HG02970 (cell line): ENCODE results near the gene PLS3.
"Not testable (repeated sequence)": the region's sequence is repeated elsewhere in the genome, so short reads cannot be mapped to it uniquely, and the experiment has no call there.

ENCODE experiments used
- ATAC-seq: cut with Tn5 transposase; IDR thresholded peaks from one replicate; pipeline ENCODE4 v1.9.1; 2021; ENCODE audit warnings: mild to moderate bottlenecking, moderate library complexity, moderate number of reproducible peaks; ENCODE audit not compliant: unreplicated experiment, low FRiP score

Gene PLS3

DNA sequence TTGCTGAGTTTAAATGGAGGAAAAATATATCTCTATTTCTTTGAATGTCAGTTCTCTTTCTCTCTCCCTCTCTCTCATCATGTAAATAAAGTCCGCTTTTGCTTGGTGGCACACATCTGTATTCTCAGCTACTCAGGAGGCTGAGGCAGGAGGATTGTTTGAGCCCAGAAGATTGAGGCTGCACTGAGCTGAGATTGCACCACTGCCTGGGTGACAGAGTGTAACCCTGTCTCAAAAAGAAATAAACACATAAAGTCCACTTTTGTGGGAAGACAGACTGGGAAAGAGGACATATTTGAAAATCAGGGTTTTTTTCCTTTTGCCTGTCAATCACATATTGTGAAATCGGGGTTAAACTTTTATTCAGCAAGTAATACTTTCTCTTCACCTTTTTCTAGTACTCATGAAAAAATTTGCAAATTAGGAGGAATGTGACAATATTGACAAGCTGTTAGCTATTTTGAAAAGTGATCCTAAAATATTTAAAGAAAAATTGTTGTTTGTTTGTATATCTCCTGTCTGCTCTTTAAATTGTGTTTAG lies 42.6 kb downstream of the PLS3 start:
- ATAC-seq, result no peak

DNA sequence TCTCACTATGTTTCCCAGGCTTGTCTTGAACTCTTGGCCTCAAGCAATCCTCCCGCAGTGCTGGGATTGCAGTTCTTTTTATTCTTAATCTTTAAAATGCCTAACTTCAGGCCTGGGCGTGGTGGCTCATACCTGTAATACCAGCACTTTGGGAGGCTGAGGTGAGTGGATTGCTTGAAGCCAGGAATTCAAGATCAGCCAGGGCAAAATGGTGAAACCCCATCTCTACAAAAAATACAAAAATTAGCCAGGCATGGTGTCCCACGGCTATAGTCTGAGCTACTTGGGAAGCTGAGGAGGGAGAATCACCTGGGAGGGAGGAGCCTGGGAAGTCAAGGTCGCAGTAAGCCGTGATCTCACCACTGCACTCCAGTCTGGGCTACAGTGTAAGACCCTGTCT lies 45.9 kb downstream of the PLS3 start:
- ATAC-seq, result no peak

DNA sequence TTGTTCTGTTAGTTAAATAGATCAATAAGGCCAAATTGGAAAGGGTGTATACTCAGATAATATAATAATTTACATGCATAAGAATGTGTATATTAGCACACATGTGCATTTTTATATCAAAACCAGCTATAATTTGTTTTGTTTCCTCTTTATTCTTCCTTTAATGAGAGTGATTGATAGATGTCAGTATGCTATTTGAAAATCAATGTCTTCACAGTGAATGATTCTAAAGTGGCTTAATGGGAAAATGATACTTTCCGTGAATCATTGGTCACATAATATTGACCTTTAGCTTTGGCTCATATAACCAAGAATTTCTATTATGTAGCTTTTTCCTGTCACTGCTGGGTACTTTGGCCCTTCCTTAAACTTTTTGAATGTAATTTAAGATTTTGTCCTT lies 48.6 kb downstream of the PLS3 start:
- no peak for ATAC-seq

DNA sequence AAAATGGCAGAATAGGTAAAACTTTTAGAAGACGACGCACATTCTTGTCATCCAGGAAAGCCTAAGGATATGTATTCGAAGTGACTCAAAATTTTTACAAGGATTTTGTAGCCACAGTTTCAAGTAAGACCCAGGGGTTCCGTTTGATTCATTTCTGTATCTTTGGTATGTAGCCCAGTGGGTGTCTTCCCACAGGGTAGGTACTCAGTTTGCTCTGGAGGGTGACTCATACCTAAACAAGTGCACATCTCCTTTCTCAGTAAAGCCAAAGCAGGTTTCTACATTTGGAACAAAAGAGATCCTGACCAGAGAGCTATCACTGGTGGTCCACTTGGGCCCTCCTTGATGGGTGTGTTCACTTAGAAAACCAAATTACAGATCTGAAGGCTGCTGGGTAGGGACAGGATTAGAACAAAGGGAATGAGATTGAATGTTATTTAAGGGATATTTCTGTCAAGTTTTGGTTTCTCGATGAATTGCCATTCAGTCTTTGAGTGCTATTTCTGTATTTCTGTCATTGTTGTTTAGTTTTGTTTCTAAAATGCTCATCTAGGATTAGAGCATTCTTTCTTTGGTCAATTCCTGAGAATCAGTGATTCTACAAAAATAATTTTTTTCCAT lies 56.1 kb downstream of the PLS3 start:
- no peak for ATAC-seq

DNA sequence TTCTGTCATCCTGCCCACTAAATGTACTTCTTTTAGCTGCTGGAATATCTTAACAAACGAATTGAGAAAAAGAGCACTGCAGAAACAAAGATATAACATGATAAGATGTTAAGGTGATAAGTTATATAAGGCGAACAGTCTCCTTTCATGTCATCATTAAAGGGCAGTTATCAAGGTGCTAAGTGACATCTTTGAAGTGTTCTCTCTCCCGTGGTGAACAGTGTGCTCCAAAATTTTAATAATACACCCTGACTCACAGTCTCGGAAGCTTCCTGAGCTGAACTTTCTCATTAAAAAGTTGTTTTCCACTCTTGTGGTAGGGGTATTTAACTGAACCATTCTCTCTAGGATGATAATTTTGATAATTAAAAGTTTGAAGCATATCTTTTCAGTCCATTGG lies 61.6 kb downstream of the PLS3 start:
- ATAC-seq, result no peak

DNA sequence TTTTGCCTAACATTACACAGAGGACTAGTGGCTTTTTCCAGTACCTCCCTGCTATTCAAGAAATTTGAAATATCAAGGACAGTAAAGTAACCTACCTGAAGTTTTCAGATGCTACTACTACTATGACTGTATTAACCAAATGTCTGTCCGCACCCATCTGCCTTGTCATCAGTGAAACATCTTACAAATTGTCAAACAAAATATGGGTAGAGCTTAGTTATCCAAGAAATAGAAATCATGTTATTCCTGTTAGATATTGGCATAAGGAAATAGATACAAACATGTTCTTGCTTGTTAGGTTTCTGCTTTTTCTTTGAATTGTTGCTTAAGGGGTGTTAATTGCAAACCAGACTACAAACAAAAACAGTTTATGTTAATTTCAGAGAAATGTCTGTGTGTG lies 63.9 kb downstream of the PLS3 start:
- no peak for ATAC-seq

DNA sequence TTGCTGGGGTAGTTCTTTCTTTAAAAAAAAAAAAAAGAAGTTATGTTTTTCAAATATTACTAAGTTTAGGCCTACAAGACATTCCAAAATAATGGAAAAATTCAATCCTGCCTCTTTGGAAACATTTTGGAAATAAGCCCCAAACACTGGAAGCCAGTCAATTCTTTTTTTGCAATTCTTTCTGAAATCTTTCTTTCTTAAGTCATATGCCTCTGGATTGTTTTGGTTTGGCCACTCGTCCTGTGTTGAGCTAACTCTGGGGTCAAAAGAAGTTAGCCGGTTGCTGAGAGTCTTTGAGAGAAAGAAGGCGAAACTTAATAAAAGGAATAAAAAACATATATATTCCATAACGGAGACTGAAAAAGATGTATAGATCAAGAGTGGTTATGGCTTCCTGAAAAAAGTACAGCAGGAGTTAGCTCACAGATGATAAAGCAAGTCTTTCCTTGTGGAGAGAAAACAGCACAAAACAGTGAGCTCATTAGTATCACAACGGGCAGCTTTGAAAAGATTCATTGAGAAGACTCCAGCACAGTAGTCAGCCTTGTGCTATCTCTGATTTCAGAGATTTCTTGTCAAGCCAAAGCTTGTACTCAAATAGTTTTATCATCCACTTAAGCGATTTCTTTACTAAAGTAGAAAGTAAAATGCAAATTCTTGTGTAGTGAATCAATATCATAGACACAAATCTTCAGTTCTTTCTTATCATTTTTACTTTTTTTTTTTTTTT lies 64.8 kb downstream of the PLS3 start:
- no peak for ATAC-seq

DNA sequence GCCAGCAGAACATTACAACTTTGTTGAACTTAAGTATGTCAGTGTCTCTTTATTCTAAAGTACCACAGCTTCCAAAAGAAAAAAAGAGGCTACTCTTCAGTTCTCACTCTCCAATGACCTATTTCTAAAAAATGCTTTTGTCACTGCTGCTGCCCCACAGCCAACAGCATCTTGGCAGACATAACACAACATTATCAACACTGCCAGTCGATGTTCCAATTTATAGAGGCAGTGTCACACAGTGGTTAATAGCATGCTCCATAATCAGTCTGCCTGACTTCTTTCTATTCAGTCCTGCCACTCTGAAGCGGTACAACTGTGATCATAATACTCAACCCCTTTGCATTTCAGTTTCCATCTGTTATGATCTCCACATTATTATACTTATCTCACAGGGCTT lies 69.2 kb downstream of the PLS3 start:
- no peak for ATAC-seq

DNA sequence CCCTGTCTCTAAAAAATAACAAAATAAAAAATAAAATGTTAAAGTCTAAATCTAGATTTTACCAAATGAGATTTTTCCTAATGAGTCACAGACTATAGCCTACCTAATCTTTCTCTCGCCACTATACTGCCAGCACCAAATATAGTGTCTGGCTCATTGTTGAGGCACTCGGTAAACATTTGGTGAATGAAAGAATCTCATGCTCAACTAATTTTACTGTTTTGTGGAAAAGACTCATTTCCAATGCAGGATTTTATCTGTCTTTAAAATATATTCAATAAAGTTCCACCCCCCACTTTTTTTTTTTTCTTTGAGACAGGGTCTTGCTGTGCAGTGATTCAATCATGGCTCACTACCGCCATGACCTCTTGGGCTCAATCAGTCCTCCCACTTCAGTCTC lies 71.5 kb downstream of the PLS3 start:
- ATAC-seq, result no peak

DNA sequence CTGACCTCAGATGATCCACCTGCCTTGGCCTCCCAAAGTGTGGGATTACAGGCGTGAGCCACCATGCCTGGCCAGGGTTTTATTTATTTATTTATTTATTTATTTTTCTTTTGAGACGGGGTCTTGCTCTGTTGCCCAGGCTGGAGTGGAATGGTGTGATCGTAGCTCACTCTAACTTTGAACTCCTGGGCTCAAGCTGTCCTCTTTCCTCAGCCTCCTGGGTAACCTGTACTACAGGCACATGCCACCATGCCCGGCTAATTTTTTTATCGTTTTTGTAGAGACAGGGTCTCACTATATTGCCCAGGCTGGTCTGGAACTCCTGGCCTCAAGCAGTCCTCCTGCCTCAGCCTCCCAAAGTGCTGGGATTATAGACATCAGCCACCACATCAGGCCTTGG lies 72.4 kb downstream of the PLS3 start:
- not testable (repeated sequence) for ATAC-seq

DNA sequence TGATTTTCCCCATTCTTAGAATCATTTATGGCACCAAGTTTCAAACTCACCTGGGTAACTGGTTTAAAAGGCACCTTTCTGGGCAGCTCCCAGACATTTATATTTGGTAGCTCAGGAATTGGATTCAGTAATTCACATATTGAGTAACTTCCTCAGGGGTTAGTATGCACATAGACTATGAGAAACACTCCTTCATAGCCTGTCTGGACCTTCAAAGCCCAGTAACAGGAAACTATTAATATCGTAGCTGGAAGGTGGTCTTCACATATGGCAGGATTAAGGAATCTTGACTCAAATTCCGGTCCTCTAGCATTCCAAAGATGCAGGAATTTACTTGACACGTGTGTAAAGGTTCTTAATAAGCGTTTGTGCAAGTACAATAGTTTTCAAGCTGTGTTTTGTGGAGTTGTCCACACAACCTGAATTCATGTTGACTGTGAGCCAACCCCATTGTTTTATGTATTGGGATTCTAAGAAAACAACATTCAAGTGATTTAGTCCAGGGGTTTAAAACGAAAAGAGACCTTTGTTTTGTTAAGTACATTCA lies 78.4 kb downstream of the PLS3 start:
- ATAC-seq, result no peak

DNA sequence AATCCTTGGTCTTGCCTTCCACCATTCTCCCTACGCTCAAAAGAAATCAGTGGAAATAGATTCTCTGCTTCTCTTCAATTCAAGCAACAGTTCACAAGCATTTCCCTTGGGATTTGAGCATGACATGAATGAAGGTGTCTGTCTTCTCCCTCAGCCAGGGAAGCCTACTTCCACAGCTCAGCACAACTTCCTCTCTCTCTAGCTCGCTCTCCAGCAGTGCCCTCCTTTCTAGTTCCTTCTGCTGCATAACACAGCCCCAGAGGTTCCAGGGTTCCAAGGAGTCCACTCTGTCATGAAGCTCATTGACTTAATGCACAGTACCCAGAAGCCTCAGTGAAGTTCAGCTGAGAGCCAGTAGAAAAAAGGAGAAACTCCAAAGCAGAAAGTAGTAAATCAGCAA lies 81.3 kb downstream of the PLS3 start:
- ATAC-seq, result no peak

DNA sequence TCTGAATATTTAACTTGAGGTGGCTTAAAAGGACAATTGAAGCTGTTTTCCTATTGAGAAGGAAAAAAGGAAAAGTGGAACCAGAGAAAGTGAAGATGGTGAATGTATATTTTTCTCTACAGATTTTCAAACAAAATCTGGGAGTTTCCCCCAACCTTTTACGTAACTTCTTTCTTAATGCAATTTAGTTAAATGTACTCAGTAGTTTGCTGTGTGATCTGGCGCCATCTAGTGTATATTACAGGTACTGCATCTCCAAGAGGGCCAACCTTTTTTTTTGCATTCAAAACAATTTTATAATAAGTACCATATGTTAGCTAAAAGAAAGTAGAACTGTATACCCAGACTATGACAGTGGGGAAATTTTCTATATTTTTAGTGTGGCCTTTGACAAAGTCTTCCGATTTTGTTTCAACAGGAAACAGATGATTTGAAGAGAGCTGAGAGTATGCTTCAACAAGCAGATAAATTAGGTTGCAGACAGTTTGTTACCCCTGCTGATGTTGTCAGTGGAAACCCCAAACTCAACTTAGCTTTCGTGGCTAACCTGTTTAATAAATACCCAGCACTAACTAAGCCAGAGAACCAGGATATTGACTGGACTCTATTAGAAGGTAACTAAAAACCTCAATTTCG lies 82.0 kb downstream of the PLS3 start:
- no peak for ATAC-seq

DNA sequence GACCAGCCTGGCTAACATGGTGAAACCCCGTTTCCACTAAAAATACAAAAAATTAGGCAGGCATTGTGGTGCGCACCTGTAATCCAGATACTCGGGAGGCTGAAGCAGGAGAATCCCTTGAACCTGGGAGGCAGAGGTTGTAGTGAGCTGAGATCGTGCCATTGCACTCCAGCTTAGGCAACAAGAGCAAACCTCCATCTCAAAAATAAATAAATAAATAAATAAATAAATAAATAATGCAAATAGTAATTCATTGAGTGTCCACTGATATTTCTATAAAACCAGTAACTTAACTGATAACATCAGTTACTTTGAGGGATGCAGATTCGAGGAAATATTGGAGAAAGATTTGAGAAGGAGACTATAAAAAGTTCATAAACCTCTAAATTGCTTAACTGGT lies 83.4 kb downstream of the PLS3 start:
- ATAC-seq, result not testable (repeated sequence)

DNA sequence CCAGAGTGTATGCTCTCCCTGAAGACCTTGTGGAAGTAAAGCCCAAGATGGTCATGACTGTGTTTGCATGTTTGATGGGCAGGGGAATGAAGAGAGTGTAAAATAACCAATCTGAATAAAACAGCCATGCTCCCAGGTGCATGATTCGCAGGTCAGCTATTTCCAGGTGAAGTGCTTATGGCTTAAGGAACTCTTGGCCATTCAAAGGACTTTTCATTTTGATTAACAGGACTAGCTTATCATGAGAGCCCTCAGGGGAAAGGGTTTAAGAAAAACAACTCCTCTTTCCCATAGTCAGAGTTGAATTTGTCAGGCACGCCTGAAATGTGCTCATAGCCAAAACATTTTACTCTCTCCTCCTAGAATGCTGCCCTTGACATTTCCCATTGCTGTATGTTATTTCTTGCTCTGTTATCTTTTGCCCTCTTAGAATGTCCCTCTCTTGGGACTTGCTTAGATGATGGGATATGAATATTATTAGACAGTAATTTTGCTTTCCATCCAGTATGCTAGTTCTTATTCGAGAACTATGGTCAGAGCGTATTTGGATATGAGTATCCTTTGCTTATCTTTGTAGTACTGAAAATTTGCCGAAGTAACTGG lies 88.6 kb downstream of the PLS3 start:
- no peak for ATAC-seq

DNA sequence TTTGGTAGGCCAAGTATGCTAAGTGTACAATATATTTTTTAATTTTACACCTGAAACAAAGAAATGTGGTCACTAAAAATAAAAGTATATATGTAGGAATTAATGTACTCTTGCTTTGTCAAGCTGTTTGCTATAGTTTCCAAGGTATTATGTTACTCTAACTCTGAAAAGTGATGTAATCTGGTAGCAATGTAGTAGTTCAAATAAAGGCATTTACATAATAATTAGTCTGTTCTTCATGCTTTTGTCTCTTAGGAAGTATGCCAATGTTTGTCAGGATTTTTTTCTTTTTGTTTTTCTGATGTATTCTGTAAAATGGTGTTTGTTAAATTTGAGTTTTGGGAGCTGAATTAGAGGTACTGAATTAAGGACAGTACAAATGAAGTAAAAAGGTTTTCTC lies 89.5 kb downstream of the PLS3 start:
- ATAC-seq, result no peak

DNA sequence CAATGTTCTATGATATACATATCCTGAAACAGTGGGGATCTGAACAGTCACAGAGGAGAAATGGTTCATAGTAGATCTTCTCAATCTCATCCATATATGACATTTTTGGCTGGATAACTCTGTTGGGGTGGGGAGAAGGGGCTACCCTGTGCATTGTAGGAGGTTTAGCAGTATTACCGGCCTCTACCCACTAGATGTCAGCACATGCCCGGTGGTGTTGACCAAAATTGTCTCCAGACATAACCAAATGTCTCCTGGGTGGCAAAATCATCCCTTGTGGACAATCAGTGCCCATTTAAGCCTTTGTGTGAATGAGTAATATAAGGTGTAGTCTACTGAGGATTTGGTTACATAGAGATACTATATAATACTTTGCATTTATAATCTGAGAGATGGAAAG lies 89.9 kb downstream of the PLS3 start:
- ATAC-seq, result no peak

DNA sequence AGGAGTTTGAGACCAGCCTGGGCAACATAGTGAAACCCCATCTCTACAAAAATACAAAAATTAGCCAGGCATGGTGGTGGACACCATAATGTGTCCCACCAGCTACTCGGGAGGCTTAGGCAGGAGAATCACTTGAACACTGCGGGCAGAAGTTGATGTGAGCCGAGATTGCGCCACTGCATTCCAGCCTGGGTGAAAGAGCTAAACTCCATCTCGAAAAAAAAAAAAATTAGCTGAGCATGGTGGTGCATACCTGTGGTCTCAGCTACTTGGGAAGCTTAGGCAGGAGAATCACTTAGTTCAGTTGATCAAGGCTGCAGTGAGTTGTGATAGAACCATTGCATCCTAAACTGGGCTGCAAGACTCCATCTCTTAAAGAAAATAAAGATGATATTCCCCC lies 91.2 kb downstream of the PLS3 start:
- ATAC-seq, result no peak

DNA sequence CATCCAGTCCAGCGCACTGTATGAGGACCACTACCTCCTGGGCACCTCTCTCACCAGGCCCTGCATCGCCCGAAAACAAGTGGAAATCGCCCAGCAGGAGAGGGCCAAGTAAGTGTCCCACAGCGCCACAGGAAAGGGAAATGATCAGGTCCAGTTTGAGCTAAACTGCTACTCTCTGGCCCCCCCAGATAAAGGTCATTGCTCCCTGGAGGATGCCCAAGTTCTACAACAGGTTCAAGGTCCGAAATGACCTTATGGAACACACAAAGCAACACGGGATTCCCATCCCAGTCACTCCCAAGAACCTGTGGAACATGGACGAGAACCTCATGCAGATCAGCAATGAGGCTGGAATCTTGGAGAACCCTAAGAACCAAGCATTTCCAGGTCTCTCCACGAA lies 104.1 kb downstream of the PLS3 start:
- ATAC-seq, result no peak

DNA sequence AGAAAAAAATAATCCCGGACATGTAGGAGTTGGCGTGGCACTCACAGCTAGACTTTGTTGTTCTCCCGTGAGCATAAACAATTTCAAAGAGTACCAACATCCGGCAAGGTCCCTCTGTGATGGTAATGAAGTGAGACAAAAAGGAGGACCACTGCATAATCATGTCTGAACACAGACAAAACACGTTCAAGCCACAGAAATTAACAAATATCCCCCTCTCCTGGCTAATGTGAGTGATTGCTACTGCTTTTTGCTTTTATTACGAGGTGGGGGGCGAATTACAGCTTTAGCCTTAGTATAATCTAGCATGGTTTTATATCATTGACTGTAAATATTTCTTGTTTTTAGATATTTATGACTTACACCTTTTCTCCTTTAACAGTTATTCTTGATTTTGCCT lies 118.5 kb downstream of the PLS3 start:
- no peak for ATAC-seq

DNA sequence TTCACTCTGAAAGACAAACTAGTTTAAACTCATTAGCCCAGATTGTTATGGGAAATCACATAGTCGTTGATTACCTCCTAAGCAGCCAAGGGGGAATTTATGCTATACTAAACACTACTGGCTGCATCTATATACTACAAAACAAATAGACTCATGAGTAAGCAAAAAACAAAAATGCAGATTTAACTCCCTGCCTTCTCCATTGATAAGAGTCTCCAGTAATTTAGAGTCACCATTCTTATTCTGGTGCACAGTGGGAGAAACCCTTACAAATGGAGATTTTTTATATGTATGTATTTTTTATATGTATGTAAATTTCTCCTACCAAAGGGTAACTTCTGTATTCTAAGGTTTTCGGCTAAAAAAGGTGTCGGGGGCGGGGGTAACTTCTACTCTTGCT lies 126.6 kb downstream of the PLS3 start:
- no peak for ATAC-seq
